ENCODE results near the gene KCTD21. TPM values are rescaled to one million over a fixed set of nuclear protein-coding genes. Genes with fewer than 3 reads are reported as not detected.

KCTD21 gene
- total RNA-seq, 2 donors from 2014 or later, result 7.5 to 9.2 TPM

DNA sequence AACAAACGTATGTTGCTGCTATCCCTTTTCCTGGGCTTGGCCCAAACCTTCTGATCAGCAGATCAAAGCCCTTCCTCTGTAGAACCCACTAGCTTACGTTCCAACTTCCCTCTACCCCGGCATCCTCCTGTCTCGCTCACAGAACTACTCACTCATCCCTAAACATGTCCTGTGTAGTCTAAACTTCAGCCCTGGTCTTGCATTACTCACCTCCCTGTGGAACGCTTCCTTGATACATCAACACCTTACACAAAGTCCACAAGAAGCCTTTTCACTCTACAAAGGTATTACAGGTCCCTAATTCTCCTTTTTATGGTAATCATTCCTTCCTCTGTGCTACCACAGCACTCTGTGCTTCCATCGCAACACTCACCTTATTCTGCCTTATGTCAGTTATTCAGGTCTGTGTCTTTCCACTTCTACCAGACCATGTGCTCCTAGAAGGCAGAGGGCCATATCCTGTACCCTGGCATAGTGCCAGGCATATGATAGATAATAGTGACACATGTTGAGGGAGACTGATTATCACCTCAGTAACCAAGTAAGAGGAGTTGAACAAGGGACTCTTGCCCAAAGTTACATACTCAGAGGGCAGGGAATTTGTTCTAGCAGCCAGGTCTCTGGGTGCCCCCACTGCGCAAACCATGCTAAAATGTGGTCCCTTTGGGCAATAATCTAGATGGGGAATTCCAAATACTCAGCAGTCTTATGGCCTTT is 41.9 kb upstream of the KCTD21 start:
- Histone ChIP-seq H3K4me3 (no peak overlapping the region), H3K27ac (no peak overlapping the region), H3K27me3 (no peaks in the 10 kb centered on the region), H3K9ac (ENCODE audit: low read depth in 2 of 2, low read length in 2 of 2) (no peak overlapping the region), H3K9me3 (no peaks in the 10 kb centered on the region), H3K4me1 (no peaks in the 10 kb centered on the region), H3K36me3 (no peaks in the 10 kb centered on the region)
- intact Hi-C loops (cut with DNase I), result no loop called here
- TF ChIP-seq, protein P1, sequence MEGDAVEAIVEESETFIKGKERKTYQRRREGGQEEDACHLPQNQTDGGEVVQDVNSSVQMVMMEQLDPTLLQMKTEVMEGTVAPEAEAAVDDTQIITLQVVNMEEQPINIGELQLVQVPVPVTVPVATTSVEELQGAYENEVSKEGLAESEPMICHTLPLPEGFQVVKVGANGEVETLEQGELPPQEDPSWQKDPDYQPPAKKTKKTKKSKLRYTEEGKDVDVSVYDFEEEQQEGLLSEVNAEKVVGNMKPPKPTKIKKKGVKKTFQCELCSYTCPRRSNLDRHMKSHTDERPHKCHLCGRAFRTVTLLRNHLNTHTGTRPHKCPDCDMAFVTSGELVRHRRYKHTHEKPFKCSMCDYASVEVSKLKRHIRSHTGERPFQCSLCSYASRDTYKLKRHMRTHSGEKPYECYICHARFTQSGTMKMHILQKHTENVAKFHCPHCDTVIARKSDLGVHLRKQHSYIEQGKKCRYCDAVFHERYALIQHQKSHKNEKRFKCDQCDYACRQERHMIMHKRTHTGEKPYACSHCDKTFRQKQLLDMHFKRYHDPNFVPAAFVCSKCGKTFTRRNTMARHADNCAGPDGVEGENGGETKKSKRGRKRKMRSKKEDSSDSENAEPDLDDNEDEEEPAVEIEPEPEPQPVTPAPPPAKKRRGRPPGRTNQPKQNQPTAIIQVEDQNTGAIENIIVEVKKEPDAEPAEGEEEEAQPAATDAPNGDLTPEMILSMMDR (IDR thresholded peaks at IDR 0.05), result no peak
- no peak for DNase-seq

GRCh38 chr11:78229106-78229505 is 40.7 kb upstream of the KCTD21 start:
- TF ChIP-seq, protein P1 (IDR thresholded peaks at IDR 0.05), result no peak
- Histone ChIP-seq H3K9ac (ENCODE audit: low read depth in 2 of 2, low read length in 2 of 2) (no peak overlapping the region), H3K9me3 (no peaks in the 10 kb centered on the region), H3K4me1 (no peaks in the 10 kb centered on the region), H3K4me3 (no peak overlapping the region), H3K27ac (no peak overlapping the region), H3K27me3 (no peaks in the 10 kb centered on the region), H3K36me3 (no peaks in the 10 kb centered on the region)
- no peak for DNase-seq
- intact Hi-C loops (cut with DNase I), result loop anchor here (2.0 to 5.0 kb wide), 2 partner anchors 198 to 336 kb away; no protein-coding TSS in a partner anchor

GRCh38 chr11:78228467-78228866 is 40.0 kb upstream of the KCTD21 start:
- peak; percentile 44 for DNase-seq
- no peaks in the 10 kb centered on the region for H3K9me3 ChIP-seq
- intact Hi-C loops (cut with DNase I), result loop anchor here (2.0 to 5.0 kb wide), 2 partner anchors 199 to 336 kb away; no protein-coding TSS in a partner anchor
- no peak overlapping the region for H3K27ac ChIP-seq
- TF ChIP-seq, protein P1 (IDR thresholded peaks at IDR 0.05), result peak; percentile 48
- no peaks in the 10 kb centered on the region for H3K27me3 ChIP-seq
- no peak overlapping the region for H3K4me3 ChIP-seq
- no peaks in the 10 kb centered on the region for H3K4me1 ChIP-seq
- no peak overlapping the region for H3K9ac ChIP-seq (ENCODE audit: low read depth in 2 of 2, low read length in 2 of 2)
- H3K36me3 ChIP-seq, result no peaks in the 10 kb centered on the region

DNA sequence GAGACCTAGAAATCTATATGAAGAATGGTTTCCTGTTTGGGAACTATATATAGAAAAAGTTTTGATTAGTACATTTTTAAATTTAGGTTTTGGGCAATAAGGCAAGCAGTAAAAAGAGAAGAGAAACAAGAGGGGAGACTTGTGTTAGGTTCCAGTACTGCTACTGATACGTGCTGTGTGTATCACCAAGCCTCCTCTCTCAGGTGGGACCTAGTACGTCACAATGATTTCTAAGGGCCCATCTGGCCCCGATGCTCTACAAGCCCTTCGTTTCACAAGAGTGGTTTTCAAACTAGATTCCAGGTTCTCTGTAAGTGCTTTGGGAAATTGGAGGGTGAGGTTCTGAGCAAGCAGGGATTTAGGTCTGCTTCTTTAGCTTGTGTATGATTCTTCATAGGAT is 39.5 kb upstream of the KCTD21 start:
- no peak overlapping the region for H3K9ac ChIP-seq (ENCODE audit: low read depth in 2 of 2, low read length in 2 of 2)
- peaks cover 4% of the 10 kb centered on the region for H3K36me3 ChIP-seq
- intact Hi-C loops (cut with DNase I), result loop anchor here (2.0 to 5.0 kb wide), 2 partner anchors 199 to 337 kb away; no protein-coding TSS in a partner anchor
- H3K27ac ChIP-seq, result no peak overlapping the region
- no peak for DNase-seq
- H3K27me3 ChIP-seq, result no peaks in the 10 kb centered on the region
- no peaks in the 10 kb centered on the region for H3K4me1 ChIP-seq
- H3K9me3 ChIP-seq, result no peaks in the 10 kb centered on the region
- TF ChIP-seq, protein P1 (IDR thresholded peaks at IDR 0.05), result no peak
- no peak overlapping the region for H3K4me3 ChIP-seq

DNA sequence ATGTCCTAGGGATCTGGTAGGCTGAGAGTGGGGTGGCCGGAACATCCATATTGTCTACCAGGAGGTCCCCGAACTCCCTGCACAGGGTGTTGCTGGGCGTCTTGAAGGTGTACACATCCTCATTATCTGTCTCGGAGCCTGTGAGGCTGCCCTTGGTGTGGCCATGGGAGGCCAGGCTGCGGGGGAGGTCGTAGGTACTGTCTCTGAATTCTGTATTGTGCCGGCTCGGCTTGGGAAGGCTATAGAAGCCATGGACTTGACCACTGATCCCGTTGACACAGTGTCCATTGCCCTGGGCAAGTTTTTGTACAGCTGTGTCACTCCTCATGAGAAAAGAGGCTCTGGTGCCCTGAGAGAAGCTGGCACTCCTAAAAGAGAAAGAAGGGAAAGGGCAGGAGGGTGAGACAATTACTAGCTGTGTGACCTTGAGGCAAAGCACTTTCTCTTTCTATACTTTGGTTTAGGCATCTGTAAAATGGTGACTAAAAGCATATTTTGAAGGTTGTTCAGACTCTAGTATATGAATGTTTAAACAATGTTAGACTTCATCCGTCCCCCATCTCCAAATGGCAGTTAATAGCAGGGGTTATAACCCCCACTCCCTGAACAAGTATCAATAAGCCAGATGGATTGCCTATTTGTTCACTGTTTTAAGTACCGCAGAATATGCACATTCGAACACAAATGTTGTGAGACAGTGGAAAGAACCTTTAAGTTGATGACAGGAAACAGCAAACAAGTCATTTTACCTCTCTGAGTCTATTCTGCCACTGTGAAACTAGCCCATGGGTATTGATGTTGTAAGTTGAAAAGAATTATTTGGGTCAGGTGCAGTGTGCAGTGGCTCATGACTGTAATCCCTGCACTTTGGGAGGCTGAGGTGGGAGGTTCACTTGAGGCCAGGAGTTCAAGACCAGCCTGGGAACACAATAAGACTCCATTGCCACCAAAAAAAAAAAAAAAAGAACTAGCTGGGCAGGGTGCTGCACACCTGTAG is 38.6 kb upstream of the KCTD21 start:
- Histone ChIP-seq H3K36me3 (peaks cover 4% of the 10 kb centered on the region), H3K4me1 (no peaks in the 10 kb centered on the region), H3K27ac (no peak overlapping the region), H3K27me3 (no peaks in the 10 kb centered on the region), H3K9ac (ENCODE audit: low read depth in 2 of 2, low read length in 2 of 2) (no peak overlapping the region), H3K9me3 (no peaks in the 10 kb centered on the region), H3K4me3 (no peak overlapping the region)
- intact Hi-C loops (cut with DNase I), result loop anchor here (5.0 kb wide), 1 partner anchor 200 kb away; no protein-coding TSS in a partner anchor
- DNase-seq, result no peak
- TF ChIP-seq, protein P1 (IDR thresholded peaks at IDR 0.05), result no peak
